Stimulated activated CD4-positive, alpha-beta T cell treated with anti-CD3 and anti-CD28 coated beads, Interleukin-12 subunit alpha, Interleukin-12 subunit beta, amount 100 ng/mL, for 48 hours (primary cell): ENCODE data around the gene MBD1.
A peak's percentile ranks its signal among the peaks of the same experiment; 100 is the strongest.
"Not testable (repeated sequence)": the region's sequence is repeated elsewhere in the genome, so short reads cannot be mapped to it uniquely, and the experiment has no call there.

Experiments
- DNase-seq, 3 donors: peaks; one replicate each; pipeline ENCODE4 v3.0.0-alpha.2; 2020; ENCODE audit warnings: low read depth in 2 of 3, low spot score in 1 of 3

The MBD1 gene

GRCh38 chr18:50281295-50281971 lies at the start of gene MBD1:
MBD1 (minus strand) TSS chr18:50281523; CDS start chr18:50279992, 1,531 bp downstream.
- peak; percentile 85 to 94 (median 92) for DNase-seq

- DNase-seq: no peak
Measured at GRCh38 chr18:50330176-50330575, 48.9 kb upstream of the MBD1 start.

GRCh38 chr18:50327983-50328382 lies 46.7 kb upstream of the MBD1 start:
- no peak for DNase-seq

GRCh38 chr18:50320719-50321118 lies 39.4 kb upstream of the MBD1 start:
- DNase-seq: no peak

GRCh38 chr18:50315100-50315871 lies 34.0 kb upstream of the MBD1 start:
- no peak for DNase-seq

GRCh38 chr18:50313873-50314460 lies 32.6 kb upstream of the MBD1 start:
- no peak for DNase-seq

GRCh38 chr18:50313031-50313607 lies 31.8 kb upstream of the MBD1 start:
- DNase-seq: no peak

GRCh38 chr18:50312296-50313030 lies 31.1 kb upstream of the MBD1 start:
- DNase-seq: no peak

GRCh38 chr18:50311650-50312049 lies 30.3 kb upstream of the MBD1 start:
- DNase-seq: no peak

- DNase-seq: no peak
Measured at GRCh38 chr18:50310080-50310479, 28.8 kb upstream of the MBD1 start.

- not testable (repeated sequence) for DNase-seq
Measured at GRCh38 chr18:50308851-50309250, 27.5 kb upstream of the MBD1 start.

- DNase-seq: peak; percentile 78 to 86 (median 85)
Measured at GRCh38 chr18:50307738-50308470, 26.6 kb upstream of the MBD1 start.

GRCh38 chr18:50307400-50307737 lies 26.0 kb upstream of the MBD1 start:
- DNase-seq: no peak

- no peak for DNase-seq
Measured at GRCh38 chr18:50306944-50307343, 25.6 kb upstream of the MBD1 start.

- DNase-seq: no peak
Measured at GRCh38 chr18:50301074-50301473, 19.8 kb upstream of the MBD1 start.

- no peak for DNase-seq
Measured at GRCh38 chr18:50299626-50300388, 18.5 kb upstream of the MBD1 start.

GRCh38 chr18:50298443-50299284 lies 17.3 kb upstream of the MBD1 start:
- DNase-seq: no peak

GRCh38 chr18:50297621-50298442 lies 16.5 kb upstream of the MBD1 start:
- DNase-seq: peak; percentile 49 to 64 (median 63)
